DOHH2 (cell line): ENCODE results near the gene SFPQ.

Source experiments
- EZH2phosphoT487 ChIP-seq: fragments of 200-600 bp; sonication (generic); IDR thresholded peaks from 2 replicates; pipeline ENCODE4 v1.6.1; 2017; ENCODE audit warnings: borderline replicate concordance, mild to moderate bottlenecking, antibody characterized with exemption, low read length, moderate library complexity, mixed read lengths
- TF ChIP-seq, protein P1 (sequence below): fragments of 200-600 bp; sonication (generic); IDR thresholded peaks from one replicate; pipeline ENCODE4 v1.5.1; 2014; ENCODE audit warnings: antibody characterized with exemption, mild to moderate bottlenecking, low read depth, low read length; ENCODE audit not compliant: poor library complexity, severe bottlenecking

DNA sequence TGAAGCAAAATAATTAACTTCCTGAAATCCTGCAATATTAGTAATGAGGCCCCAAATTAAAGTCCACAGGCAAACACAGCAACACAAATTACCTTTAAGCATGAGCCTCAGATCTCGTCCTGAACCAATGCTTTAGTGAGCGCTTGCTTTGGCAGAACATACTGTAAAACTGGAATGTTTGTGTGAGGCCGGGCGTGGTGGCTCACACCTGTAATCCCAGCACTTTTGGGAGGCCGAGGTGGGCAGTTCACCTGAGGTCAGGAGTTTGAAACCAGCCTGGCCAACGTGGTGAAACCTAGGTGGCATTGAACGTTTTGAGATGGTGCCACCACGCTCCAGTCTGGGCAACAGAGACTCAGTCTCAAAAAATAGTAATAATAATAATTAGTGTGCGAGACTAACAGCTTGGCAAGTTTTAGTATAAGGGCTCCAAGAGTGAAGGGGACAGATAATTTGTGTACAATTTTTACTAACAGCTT, 17.8 kb downstream of the SFPQ start:
- TF ChIP-seq, protein P1, sequence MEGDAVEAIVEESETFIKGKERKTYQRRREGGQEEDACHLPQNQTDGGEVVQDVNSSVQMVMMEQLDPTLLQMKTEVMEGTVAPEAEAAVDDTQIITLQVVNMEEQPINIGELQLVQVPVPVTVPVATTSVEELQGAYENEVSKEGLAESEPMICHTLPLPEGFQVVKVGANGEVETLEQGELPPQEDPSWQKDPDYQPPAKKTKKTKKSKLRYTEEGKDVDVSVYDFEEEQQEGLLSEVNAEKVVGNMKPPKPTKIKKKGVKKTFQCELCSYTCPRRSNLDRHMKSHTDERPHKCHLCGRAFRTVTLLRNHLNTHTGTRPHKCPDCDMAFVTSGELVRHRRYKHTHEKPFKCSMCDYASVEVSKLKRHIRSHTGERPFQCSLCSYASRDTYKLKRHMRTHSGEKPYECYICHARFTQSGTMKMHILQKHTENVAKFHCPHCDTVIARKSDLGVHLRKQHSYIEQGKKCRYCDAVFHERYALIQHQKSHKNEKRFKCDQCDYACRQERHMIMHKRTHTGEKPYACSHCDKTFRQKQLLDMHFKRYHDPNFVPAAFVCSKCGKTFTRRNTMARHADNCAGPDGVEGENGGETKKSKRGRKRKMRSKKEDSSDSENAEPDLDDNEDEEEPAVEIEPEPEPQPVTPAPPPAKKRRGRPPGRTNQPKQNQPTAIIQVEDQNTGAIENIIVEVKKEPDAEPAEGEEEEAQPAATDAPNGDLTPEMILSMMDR: no peak
- TF ChIP-seq EZH2phosphoT487: no peak
